ENCODE results near the gene LETM1.

DNA sequence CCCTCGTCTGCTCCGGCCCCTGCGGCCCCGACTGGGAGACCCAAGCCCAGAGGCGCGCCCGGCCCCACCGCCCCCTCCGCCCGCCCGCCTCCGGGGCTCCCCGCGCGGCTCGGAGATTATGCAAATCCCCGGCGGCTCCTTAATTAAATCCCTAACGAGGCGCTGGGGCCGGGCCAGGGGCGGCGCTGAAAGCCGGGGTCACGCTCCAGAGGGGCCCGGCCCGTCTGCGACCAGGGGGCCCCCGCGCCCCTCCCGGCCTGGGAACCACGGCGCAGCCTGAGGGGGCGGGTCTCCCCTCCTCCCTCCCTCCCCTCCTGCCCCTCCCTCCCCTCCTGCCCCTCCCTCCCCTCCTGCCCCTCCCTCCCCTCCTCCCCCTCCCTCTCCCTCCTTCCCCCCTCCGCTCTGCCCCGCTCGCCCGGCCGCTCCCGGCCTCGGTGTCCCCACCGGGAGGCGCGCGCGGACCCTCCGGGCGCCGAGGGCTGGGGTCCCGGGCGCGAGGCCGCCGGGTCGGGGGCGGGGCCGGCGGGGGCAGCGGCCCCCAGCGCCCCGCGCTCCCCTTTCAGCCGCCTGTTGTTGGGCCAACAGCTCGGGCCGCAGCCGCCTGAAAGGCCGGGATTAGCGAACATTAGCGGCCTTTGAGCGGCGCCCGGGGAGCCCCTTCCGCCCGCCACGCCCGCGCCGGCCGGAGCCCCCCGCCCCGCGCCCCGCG, 88.7 kb downstream of the LETM1 start:
- TF ChIP-seq, protein P1, sequence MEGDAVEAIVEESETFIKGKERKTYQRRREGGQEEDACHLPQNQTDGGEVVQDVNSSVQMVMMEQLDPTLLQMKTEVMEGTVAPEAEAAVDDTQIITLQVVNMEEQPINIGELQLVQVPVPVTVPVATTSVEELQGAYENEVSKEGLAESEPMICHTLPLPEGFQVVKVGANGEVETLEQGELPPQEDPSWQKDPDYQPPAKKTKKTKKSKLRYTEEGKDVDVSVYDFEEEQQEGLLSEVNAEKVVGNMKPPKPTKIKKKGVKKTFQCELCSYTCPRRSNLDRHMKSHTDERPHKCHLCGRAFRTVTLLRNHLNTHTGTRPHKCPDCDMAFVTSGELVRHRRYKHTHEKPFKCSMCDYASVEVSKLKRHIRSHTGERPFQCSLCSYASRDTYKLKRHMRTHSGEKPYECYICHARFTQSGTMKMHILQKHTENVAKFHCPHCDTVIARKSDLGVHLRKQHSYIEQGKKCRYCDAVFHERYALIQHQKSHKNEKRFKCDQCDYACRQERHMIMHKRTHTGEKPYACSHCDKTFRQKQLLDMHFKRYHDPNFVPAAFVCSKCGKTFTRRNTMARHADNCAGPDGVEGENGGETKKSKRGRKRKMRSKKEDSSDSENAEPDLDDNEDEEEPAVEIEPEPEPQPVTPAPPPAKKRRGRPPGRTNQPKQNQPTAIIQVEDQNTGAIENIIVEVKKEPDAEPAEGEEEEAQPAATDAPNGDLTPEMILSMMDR (IDR thresholded peaks at IDR 0.05 in 4 of 5, conservative IDR thresholded peaks at IDR 0.05 in 1 of 5) = no peak
- no peak for TF ChIP-seq POLR2A (IDR thresholded peaks at IDR 0.05)

Data from gastrocnemius medialis (tissue), 4 donors.